Measurements from ENCODE around the gene PTPRB.

GRCh38 chr12:70584332-70584731 lies 52.9 kb downstream of the PTPRB start:
- no peak for TF ChIP-seq CTCF (IDR thresholded peaks at IDR 0.05)
- TF ChIP-seq SIN3A (IDR thresholded peaks at IDR 0.05; ENCODE audit: borderline replicate concordance, insufficient read depth, low read depth, low read length), result no peak
- TF ChIP-seq REST (IDR thresholded peaks at IDR 0.05; ENCODE audit: insufficient read depth in 1 of 2, low read depth in 2 of 2, low read length in 1 of 2), result no peak
- TF ChIP-seq TCF7L2 (IDR thresholded peaks at IDR 0.05; ENCODE audit: low read depth, low read length), result no peak
- TF ChIP-seq POLR2AphosphoS5 (IDR thresholded peaks at IDR 0.05; ENCODE audit: low read depth, low read length), result no peak

Data from Panc1 (cell line).